Adrenal gland (tissue), 12 donors: Measurements from ENCODE around the gene HAPLN3. TPM values are rescaled to one million over a fixed set of nuclear protein-coding genes. Genes with fewer than 3 reads are reported as not detected.

ENCODE experiments used
- DNase-seq, 7 donors: peaks; one replicate each; pipeline ENCODE4 v3.0.0-alpha.2; 2019 to 2020
- H3K27ac ChIP-seq, 5 donors: fragments of 200-600 bp; sonication (generic) in 4 of 5; 1 replicate in 3 of 5; 2 replicates in 2 of 5; pipeline versions ENCODE4 v1.5.1 to v1.8.0; 2016 to 2020; ENCODE audit warnings: mild to moderate bottlenecking in 1 of 5
- H3K27me3 ChIP-seq: fragments of 200-600 bp; 2 replicates; pipeline ENCODE4 v1.8.0; 2021
- H3K36me3 ChIP-seq, 2 donors: fragments of 200-600 bp; replicated peaks in 1 of 2; 1 replicate in 1 of 2; 2 replicates in 1 of 2; pipeline versions ENCODE4 v1.5.1 to v1.8.0; 2018 to 2022
- H3K4me1 ChIP-seq, 2 donors: fragments of 200-600 bp; replicated peaks in 1 of 2; 1 replicate in 1 of 2; 2 replicates in 1 of 2; pipeline versions ENCODE4 v1.5.1 to v1.8.0; 2018 to 2021
- H3K4me3 ChIP-seq, 4 donors: fragments of 200-600 bp; sonication (generic) in 3 of 4; one replicate each; pipeline ENCODE4 v1.5.1; 2016 to 2018
- H3K9me3 ChIP-seq, 3 donors: fragments of 200-600 bp; sonication (generic) in 1 of 3; replicated peaks in 1 of 3; 1 replicate in 2 of 3; 2 replicates in 1 of 3; pipeline versions ENCODE4 v1.5.1 to v1.8.0; 2016 to 2021
- CTCF ChIP-seq, 6 experiments: fragments of 450-650 bp in 4 of 6; fragments of 200-600 bp in 2 of 6; sonication (generic) in 1 of 6; IDR thresholded peaks; 1 replicate in 5 of 6; 2 replicates in 1 of 6; pipeline versions ENCODE4 v1.5.1 to v1.8.0; 2016 to 2021; ENCODE audit warnings: antibody characterized with exemption in 6 of 6, mild to moderate bottlenecking in 2 of 6, moderate library complexity in 1 of 6
- POLR2A ChIP-seq, 2 donors: fragments of 450-650 bp; IDR thresholded peaks; one replicate each; pipeline ENCODE4 v1.6.1; 2017; ENCODE audit warnings: antibody characterized with exemption in 2 of 2, mild to moderate bottlenecking in 2 of 2, moderate library complexity in 1 of 2
- WGBS, 4 donors: extraction: QIAGEN DNeasy Blood & Tissue Kit in 2 of 4; methylation state at CpG; one replicate each; pipeline versions ENCODE4 v1.1.5 to v1.1.7; 2013 to 2017; 5-methylcytosine and 5-hydroxymethylcytosine counted together
- intact Hi-C, 2 donors: fragments of 100-400 bp; cut with DNase I; formaldehyde crosslinking; loops; one replicate each; pipeline versions ENCODE4 v1.14.1 to v1.15.0; 2022 to 2023
- polyA plus RNA-seq, 3 donors: library from polyadenylated mRNA; stranded (reverse); fragments of 200-250 nt in 2 of 3; fragments of 350-450 nt in 1 of 3; fragmentation: Illumina TruSeq in 1 of 3; extraction: RNeasy Lipid Tissue Mini Kit (QIAGEN cat#74804) in 1 of 3; gene quantifications; one replicate each; pipeline ENCODE4 v1.2.3, GENCODE V29; 2013 to 2014
- total RNA-seq, 9 donors: library from RNA; depleted of rRNA in 4 of 9; stranded (reverse); fragments of >200 nt in 4 of 9; fragments of 120-200 nt in 1 of 9; fragmentation: NEBNext Ultra II Directional in 1 of 9; extraction: Animal tissue kit (Norgen Biotek cat#: 25700) in 1 of 9; gene quantifications; one replicate each; pipeline versions ENCODE4 v1.1.0 to v1.2.4, GENCODE V29; 2013 to 2023
- donor health status: healthy with polysubstance abuse.
- donor health status: Bipolar disorder and iron deficiency.
- donor health status: DM: yes; HTN: yes; CAD: no.
- donor health status: DM: no; HTN: no; CAD: no.
- donor health status: DM: no; HTN: no; CAD: no.
- donor health status: DM: yes; HTN: yes; CAD: no.

HAPLN3 gene
- total and polyA plus RNA-seq, 12 donors: 0.55 to 7.6 (median 3.7) TPM

GRCh38 chr15:88835646-88836045 is 59.7 kb downstream of the HAPLN3 start:
- 54 to 69% (median 57%) methylated on average over 2 of the region's 2 CpGs for whole genome bisulfite sequencing, 4 donors
- Histone ChIP-seq H3K9me3 (no peaks in the 10 kb centered on the region), H3K27me3 (no peaks in the 10 kb centered on the region), H3K4me3 (no peak overlapping the region), H3K27ac (no peak overlapping the region), H3K36me3 (no peaks in the 10 kb centered on the region), H3K4me1 (no peaks in the 10 kb centered on the region)
- TF ChIP-seq POLR2A (IDR thresholded peaks at IDR 0.05) (no peak), CTCF (IDR thresholded peaks at IDR 0.05) (no peak)
- no peak for DNase-seq
- intact Hi-C loops: loop anchor here (2.0 to 5.0 kb wide), 2 partner anchors 178 to 181 kb away; no protein-coding TSS in a partner anchor

GRCh38 chr15:88835119-88835518 is 60.2 kb downstream of the HAPLN3 start:
- 73 to 87% (median 80%) methylated on average over 4 of the region's 4 CpGs for WGBS, 4 donors
- Histone ChIP-seq H3K36me3 (no peaks in the 10 kb centered on the region), H3K4me1 (no peaks in the 10 kb centered on the region), H3K27me3 (no peaks in the 10 kb centered on the region), H3K27ac (no peak overlapping the region), H3K4me3 (no peak overlapping the region), H3K9me3 (no peaks in the 10 kb centered on the region)
- TF ChIP-seq CTCF (IDR thresholded peaks at IDR 0.05) (no peak), POLR2A (IDR thresholded peaks at IDR 0.05) (no peak)
- no peak for DNase-seq
- intact Hi-C loops: loop anchor here (2.0 to 5.0 kb wide), 2 partner anchors 178 to 180 kb away; no protein-coding TSS in a partner anchor

DNA sequence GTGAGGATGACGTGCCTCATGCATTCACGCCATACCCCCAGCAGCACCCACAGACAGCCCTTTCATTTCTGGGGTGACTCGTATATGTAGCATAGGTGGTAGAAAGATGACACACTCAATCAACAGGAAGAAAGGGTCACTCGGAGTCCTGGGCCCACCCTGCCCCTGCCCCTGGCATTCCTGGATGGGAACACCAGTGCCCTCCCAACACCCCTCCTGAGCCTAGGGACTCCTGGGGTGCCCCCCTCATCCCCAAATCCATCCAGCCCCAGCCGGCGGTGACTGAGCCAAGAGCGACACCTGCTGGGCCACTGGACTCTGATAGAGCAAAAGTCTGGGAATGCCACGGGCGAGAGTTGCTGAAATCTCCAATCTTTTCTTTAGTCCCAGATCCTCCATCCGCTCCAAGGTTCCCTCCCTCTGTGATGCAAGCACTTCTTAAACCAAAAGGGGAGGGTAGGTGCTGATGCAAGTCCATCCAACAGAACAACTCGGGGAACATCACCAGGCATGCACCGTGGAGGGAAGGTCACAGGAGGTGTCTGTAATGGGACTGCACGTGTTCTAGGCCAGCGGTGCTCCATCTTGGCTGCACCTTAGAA is 61.0 kb downstream of the HAPLN3 start:
- Histone ChIP-seq H3K4me1 (no peaks in the 10 kb centered on the region), H3K27ac (no peak overlapping the region), H3K9me3 (no peaks in the 10 kb centered on the region), H3K36me3 (no peaks in the 10 kb centered on the region), H3K27me3 (no peaks in the 10 kb centered on the region), H3K4me3 (no peak overlapping the region)
- TF ChIP-seq POLR2A (IDR thresholded peaks at IDR 0.05) (no peak), CTCF (IDR thresholded peaks at IDR 0.05) (peak; percentile 27 to 82 (median 68))
- WGBS, 4 donors: 20 to 46% (median 40%) methylated on average over 11 to 14 of the region's 14 CpGs
- intact Hi-C loops: loop anchor here in 1 of 2 donors (2.0 to 5.0 kb wide), 2 partner anchors 180 to 357 kb away; no protein-coding TSS in a partner anchor
- peak; percentile 31 to 63 (median 46) for DNase-seq

DNA sequence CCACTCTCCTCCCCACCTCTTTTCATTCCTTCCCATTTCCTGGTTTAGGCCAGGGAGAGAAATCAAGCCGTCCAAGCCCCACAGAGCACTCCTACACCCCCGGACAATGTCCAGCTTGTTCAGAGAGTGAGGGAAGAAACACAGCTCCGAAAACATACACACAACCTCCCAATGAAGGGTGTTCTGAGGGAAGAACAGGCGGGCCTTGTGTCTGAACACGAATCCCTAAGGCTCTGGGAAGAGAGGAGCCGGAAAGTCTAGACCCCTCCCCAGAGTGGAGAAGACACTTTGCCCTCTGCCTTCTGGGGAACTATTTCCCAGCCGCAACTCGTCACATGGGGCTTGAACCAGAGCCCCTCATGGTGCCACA is 61.6 kb downstream of the HAPLN3 start:
- intact Hi-C loops: loop anchor here in 1 of 2 donors (2.0 to 5.0 kb wide), 2 partner anchors 179 to 356 kb away; no protein-coding TSS in a partner anchor
- Histone ChIP-seq H3K27ac (no peak overlapping the region), H3K27me3 (no peaks in the 10 kb centered on the region), H3K4me1 (no peaks in the 10 kb centered on the region), H3K9me3 (no peaks in the 10 kb centered on the region), H3K4me3 (no peak overlapping the region), H3K36me3 (no peaks in the 10 kb centered on the region)
- no peak for TF ChIP-seq CTCF (IDR thresholded peaks at IDR 0.05)
- no peak for TF ChIP-seq POLR2A (IDR thresholded peaks at IDR 0.05)
- 60 to 73% (median 63%) methylated on average over 8 of the region's 8 CpGs for WGBS, 4 donors
- DNase-seq: no peak
